ENCODE data around the gene INPP4B. TPM values are rescaled to one million over a fixed set of nuclear protein-coding genes. Genes with fewer than 3 reads are reported as not detected.

The INPP4B gene
- total RNA-seq, 1 experiment from 2014 or later = 53.7 TPM

DNA sequence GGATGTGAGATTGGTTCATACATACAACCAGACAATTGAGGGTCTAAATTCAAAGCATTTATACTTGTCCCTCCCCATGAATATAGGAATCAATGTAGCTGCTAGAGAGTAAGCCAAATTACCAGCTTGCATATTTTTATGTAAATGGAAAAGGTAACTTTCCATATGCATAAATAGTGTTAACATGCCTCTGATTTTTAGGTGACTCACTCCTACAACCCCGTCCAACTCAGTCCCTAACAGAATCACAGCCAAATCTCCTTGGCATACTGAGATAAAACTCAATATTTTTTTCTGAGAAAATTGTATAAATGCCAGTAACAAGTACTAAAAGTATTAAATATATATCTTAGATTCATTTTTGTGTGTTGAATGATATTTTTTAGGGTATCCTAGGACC, 67.2 kb downstream of the INPP4B start:
- Histone ChIP-seq H3K4me1 (replicated peaks; ENCODE audit: insufficient read depth) (peaks cover 6% of the 10 kb centered on the region; the same call in 1 of the 2 replicates), H3K79me2 (ENCODE audit: low read depth) (no peaks in the 10 kb centered on the region), H3K27ac (no peak overlapping the region), H3K27me3 (ENCODE audit: insufficient read depth, low read depth) (no peaks in the 10 kb centered on the region), H2AFZ (no peak overlapping the region), H3K4me3 (no peak overlapping the region), H4K20me1 (ENCODE audit: insufficient read depth) (no peaks in the 10 kb centered on the region), H3K36me3 (ENCODE audit: low read depth) (no peaks in the 10 kb centered on the region), H3K9me3 (ENCODE audit: insufficient read depth, low read depth) (no peaks in the 10 kb centered on the region), H3K9me2 (ENCODE audit: insufficient read depth) (no peaks in the 10 kb centered on the region), H3K4me2 (no peak overlapping the region), H3F3A (ENCODE audit: insufficient read depth, low read depth) (no peaks in the 10 kb centered on the region)
- ChIA-PET CTCF (no interaction called here), POLR2A (ENCODE audit: unreplicated experiment) (no interaction called here)
- intact Hi-C loops (cut with micrococcal nuclease; ENCODE audit: unreplicated experiment) = no loop called here
- no peak for DNase-seq
- no peak for TF ChIP-seq EZH2 (IDR thresholded peaks at IDR 0.05; ENCODE audit: low read depth)
- BruUV-seq (replicated peaks) = no TSS peak

- H3K9me3 ChIP-seq (ENCODE audit: insufficient read depth, low read depth) = no peaks in the 10 kb centered on the region
- H2AFZ ChIP-seq = no peak overlapping the region
- POLR2A ChIA-PET (ENCODE audit: unreplicated experiment) = no interaction called here
- H3K9me2 ChIP-seq (ENCODE audit: insufficient read depth) = no peaks in the 10 kb centered on the region
- CTCF ChIA-PET = no interaction called here
- H3K27ac ChIP-seq = no peak overlapping the region
- no peak overlapping the region for H3K4me2 ChIP-seq
- no peak overlapping the region for H3K4me3 ChIP-seq
- no peaks in the 10 kb centered on the region for H3F3A ChIP-seq (ENCODE audit: insufficient read depth, low read depth)
- H3K36me3 ChIP-seq (ENCODE audit: low read depth) = no peaks in the 10 kb centered on the region
- no peaks in the 10 kb centered on the region for H4K20me1 ChIP-seq (ENCODE audit: insufficient read depth)
- H3K4me1 ChIP-seq (replicated peaks; ENCODE audit: insufficient read depth) = peaks cover 6% of the 10 kb centered on the region; the same call in 1 of the 2 replicates
- BruUV-seq (replicated peaks) = no TSS peak
- H3K27me3 ChIP-seq (ENCODE audit: insufficient read depth, low read depth) = no peaks in the 10 kb centered on the region
- TF ChIP-seq EZH2 (IDR thresholded peaks at IDR 0.05; ENCODE audit: low read depth) (no peak), CTCF (conservative IDR thresholded peaks at IDR 0.05) (no peak)
- intact Hi-C loops (cut with micrococcal nuclease; ENCODE audit: unreplicated experiment) = no loop called here
- no peak for DNase-seq
- H3K79me2 ChIP-seq (ENCODE audit: low read depth) = no peaks in the 10 kb centered on the region
These were observed 67.7 kb downstream of the INPP4B start for GRCh38 chr4:142778430-142778829.

- Histone ChIP-seq H3K4me3 (no peak overlapping the region), H3F3A (ENCODE audit: insufficient read depth, low read depth) (no peaks in the 10 kb centered on the region), H2AFZ (no peak overlapping the region), H3K79me2 (ENCODE audit: low read depth) (no peaks in the 10 kb centered on the region), H3K9me3 (ENCODE audit: insufficient read depth, low read depth) (no peaks in the 10 kb centered on the region), H3K4me1 (replicated peaks; ENCODE audit: insufficient read depth) (peaks cover 6% of the 10 kb centered on the region; the same call in 1 of the 2 replicates), H3K27ac (peak overlapping the region; percentile 26; the same call in 1 of the 2 replicates), H3K4me2 (no peak overlapping the region), H3K27me3 (ENCODE audit: insufficient read depth, low read depth) (no peaks in the 10 kb centered on the region), H4K20me1 (ENCODE audit: insufficient read depth) (no peaks in the 10 kb centered on the region), H3K9me2 (ENCODE audit: insufficient read depth) (no peaks in the 10 kb centered on the region), H3K36me3 (ENCODE audit: low read depth) (no peaks in the 10 kb centered on the region)
- POLR2A ChIA-PET (ENCODE audit: unreplicated experiment) = no interaction called here
- DNase-seq = peak; percentile 3 to 40
- BruUV-seq (replicated peaks) = no TSS peak
- intact Hi-C loops (cut with micrococcal nuclease; ENCODE audit: unreplicated experiment) = no loop called here
- TF ChIP-seq CTCF (conservative IDR thresholded peaks at IDR 0.05) (no peak), EZH2 (IDR thresholded peaks at IDR 0.05; ENCODE audit: low read depth) (no peak)
- CTCF ChIA-PET = no interaction called here
These were observed 68.9 kb downstream of the INPP4B start for GRCh38 chr4:142777045-142777743.

- no TSS peak for BruUV-seq (replicated peaks)
These were observed 70.1 kb downstream of the INPP4B start for GRCh38 chr4:142776026-142776425.

More at GRCh38 chr4:142776026-142776425, 70.1 kb downstream of the INPP4B start:
- no peaks in the 10 kb centered on the region for H3F3A ChIP-seq (ENCODE audit: insufficient read depth, low read depth)
- no peaks in the 10 kb centered on the region for H4K20me1 ChIP-seq (ENCODE audit: insufficient read depth)
- H3K4me3 ChIP-seq = no peak overlapping the region
- H2AFZ ChIP-seq = no peak overlapping the region
- no peak overlapping the region for H3K27ac ChIP-seq
- no peaks in the 10 kb centered on the region for H3K27me3 ChIP-seq (ENCODE audit: insufficient read depth, low read depth)
- POLR2A ChIA-PET (ENCODE audit: unreplicated experiment) = no interaction called here
- H3K9me3 ChIP-seq (ENCODE audit: insufficient read depth, low read depth) = no peaks in the 10 kb centered on the region
- H3K79me2 ChIP-seq (ENCODE audit: low read depth) = no peaks in the 10 kb centered on the region
- peaks cover 6% of the 10 kb centered on the region; the same call in 1 of the 2 replicates for H3K4me1 ChIP-seq (replicated peaks; ENCODE audit: insufficient read depth)
- TF ChIP-seq EZH2 (IDR thresholded peaks at IDR 0.05; ENCODE audit: low read depth) (no peak), CTCF (conservative IDR thresholded peaks at IDR 0.05) (no peak)
- no peaks in the 10 kb centered on the region for H3K36me3 ChIP-seq (ENCODE audit: low read depth)
- no peak overlapping the region for H3K4me2 ChIP-seq
- no peak for DNase-seq
- no peaks in the 10 kb centered on the region for H3K9me2 ChIP-seq (ENCODE audit: insufficient read depth)
- CTCF ChIA-PET = no interaction called here
- intact Hi-C loops (cut with micrococcal nuclease; ENCODE audit: unreplicated experiment) = no loop called here
